Superior temporal gyrus (tissue), 1 donor: ENCODE data around the gene LRMDA.

Source experiments
- DNase-seq: peaks from one replicate; pipeline ENCODE4 v3.0.0-alpha.2; 2016; ENCODE audit errors: extremely low spot score

LRMDA gene

DNA sequence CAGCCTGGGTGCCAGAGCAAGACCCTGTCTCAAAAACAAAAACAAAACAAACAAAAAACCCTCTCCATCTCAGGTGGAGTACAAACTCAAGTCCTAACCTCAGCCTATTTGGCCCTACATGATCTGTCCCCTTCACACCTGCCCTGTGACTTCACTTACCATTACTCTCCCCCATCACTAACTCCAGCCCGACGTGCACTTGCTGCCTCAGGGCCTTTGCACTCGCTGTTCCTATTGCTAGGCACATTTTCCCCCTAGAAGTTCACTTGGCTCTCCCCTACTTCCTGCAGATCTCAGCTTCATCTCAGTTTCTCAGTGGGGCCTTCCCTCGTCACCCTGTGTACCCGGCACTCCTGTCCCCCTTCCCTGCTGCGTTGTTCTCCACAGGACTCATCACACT is 8.5 kb upstream of the LRMDA start:
- DNase-seq = no peak

DNA sequence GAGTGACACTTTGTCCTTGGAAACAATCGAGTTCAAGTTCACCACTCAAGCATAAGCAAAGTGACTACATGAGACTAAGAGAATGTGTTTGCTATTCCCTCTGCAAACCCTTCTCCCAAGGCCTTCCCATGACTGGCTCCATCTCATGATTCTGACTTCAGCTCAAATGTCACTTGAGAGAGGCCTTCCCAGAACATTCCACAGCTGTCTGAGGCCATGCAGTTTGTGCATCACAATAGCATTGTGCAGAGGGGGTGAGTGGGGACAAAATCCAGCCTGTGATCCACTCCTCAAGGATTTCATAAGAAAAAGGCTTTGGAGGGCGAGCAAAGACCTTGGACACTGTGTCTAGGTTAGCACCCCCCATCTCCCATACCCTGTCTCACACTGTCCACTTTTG is 6.9 kb upstream of the LRMDA start:
- DNase-seq = no peak

DNA sequence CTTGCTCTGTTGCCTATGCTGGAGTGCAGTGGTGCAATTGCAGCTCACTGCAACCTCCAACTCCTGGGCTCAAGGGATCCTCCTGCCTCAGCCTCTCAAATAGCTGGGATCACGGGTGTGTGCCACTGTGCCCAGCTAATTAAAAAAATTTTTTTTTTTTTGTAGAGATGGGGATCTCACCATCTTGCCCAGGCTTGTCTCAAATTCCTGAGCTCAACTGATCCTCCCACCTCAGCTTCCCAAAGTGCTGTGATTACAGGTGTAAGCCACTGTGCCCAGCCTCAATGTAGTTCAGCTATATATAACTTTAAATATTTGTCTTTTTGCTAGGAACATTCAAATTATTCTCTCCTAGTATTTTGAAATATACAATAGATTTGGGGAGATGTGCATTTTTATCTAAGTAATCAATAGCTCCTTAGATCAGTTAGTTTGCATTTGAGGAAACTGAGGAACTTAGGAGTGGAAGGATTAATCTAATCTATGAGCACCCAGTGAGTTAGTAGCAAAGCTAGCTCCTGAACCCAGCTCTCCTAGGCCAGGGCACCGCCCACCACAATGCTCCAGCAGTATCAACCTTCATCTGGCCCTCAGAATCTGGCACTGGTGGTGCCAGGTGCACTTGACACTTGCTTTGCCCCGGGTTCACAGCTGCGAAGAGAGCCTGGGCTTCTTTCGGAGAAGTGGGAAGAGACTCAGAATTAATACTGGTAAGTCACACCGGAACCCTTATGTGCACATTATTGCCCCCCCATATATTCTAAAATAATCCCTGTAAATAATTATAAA is 5.9 kb upstream of the LRMDA start:
- DNase-seq = no peak

DNA sequence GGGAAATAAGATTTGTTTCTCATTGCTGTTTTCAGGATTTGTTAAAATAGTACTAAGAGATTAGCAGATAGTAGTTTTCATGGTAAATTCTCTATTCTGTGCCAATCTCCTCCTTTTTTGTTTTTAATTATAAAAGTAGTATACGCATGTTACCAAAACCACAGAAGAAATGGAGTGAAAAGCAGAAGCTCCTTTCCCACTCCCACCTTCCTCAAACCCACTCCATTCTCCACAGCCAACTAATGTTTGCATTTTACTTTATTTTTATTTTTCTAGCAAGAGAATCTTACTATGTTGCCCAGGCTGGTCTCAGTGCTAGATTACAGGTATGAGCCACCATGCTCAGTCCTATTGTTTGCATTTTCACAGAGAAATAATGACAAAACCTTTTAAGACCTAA is 4.5 kb upstream of the LRMDA start:
- no peak for DNase-seq

DNA sequence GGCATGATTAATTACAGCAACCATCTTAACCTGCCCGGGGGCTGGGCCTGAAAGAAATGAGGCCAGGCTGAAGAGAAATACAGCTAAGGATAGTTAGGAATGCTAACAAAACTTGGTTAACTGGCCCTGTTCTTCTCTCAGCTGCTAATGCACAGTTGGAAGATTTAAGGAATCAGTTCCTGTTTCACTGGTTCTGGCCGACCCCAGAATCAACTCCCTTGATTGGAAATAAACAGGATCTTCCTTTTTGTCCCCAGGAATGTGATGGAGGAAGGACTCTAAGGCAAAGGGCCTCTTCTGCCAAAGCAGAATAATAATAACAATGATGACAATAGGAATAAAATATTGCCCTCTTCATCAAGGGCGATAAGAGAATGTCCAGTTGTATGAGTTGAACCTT is 3.5 kb upstream of the LRMDA start:
- no peak for DNase-seq

DNA sequence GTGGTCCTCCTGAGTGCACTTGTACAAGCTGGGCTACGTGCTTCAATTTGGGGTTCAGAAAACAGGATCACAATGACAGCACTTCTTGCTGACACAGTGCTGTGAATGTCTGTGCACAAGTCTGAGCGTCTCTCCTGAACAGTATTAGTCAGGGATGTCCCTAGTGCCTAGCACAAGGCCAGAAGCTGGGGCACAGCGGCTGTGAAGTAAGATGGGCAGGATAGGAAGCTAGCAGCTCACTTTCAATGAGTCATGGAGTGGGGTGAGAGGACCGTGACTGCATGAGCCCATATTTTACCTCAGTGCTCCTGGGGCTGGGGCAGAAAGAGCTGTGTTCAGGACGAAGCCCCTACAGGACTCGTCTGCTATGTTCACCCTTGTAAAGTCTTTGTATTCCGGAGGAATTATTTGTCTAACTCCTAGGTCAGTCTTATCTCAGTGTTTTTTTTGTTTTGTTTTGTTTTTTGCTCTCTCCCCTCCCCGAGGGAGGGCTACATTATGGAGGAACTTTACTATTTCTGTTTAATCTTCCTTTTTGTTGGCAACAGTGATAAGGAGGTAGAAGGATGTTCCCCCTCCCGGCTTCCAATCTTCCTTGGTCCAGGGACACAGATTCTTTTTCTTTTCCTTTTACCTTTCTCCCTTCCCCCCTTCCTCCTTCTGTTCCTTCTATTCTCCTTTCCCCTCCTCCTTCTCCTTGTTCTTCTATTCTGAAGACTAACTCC is 2.8 kb upstream of the LRMDA start:
- no peak for DNase-seq

DNA sequence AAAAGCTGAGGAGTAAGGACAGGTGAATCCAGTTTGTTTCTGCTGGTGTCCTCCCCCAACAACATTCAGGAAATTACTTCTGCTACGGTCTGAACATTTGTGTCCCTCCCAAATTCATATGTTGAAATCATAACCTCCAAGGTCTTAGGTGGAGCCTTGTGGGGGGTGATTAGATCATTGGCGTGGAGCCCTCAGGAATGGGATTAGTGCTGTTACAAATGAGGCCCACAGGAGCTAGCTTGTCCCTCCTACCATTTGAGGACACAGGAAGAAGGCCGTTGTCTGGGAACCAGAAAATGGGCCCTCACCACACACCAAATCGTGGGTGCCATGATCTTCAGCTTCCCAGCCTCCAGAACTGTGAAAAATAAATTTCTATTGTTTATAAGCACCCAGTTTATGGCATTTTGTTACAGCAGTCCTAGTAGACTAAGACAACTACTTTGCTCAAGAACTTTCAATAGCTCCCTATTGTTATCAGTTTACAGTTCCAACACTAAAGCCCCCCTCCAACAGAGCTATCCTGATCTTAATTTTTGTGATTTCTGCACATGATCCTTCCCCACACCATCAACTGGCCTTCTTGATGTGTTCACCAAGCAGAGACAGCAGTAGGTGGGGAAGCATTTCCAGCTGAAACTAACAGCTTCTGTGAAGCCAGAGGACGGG is 2.1 kb upstream of the LRMDA start:
- no peak for DNase-seq

DNA sequence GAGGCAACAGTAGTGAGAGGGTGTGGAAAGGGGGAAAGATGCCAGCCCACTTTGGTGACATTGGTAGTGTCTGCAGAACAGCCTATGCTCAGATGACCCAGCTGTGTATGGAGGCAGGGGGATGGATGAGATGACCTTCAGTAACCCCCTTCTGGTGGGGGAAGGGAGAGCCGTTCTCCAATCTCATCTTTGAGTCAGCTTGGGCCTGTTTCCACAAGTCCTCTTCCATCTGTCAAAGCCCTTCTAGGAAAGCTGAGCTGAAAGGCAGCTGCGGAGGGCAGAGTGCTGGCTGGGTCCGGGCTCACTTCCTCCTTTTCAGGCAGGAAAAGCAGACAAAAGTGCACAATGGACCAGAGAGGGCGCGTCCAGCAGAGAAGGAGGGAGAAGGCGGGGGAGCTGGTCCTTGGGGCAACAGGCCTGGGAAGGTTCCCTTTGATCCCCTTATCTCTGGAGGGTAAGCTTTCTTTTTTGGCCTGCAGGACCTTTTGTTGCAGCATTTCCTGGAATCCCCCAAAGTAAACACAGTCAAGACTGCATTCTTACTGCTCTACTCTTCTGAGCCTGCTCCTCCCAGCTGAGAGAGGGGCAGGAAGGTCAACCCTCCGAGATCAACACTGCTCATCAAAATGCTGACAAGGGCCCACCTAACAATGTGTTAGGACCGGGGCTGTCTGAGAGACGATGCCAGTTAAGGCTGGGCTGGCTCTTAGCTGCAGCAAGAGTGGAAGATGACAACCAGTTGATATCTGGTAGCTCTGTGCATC is 1.2 kb upstream of the LRMDA start:
- no peak for DNase-seq

DNA sequence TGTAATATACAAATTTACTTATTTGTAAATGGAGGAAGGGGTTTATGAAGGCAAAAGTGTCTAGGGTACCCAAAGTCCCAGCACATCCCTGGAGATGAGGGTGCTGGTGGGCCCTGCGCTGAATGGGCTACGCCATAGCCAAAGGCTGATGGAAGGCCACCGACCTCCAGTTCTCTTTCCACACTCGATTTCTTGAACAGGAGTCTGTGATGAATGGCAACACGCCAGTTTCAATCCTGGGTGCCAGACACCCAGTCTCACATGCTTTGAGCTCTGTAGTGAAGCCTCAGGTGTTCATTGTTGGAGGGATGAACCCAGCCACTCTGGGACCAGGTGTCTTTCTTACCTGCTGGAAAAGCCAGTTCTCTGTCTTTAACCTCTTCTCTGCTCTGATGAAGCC is 752 bp downstream of the LRMDA start:
- DNase-seq = no peak

DNA sequence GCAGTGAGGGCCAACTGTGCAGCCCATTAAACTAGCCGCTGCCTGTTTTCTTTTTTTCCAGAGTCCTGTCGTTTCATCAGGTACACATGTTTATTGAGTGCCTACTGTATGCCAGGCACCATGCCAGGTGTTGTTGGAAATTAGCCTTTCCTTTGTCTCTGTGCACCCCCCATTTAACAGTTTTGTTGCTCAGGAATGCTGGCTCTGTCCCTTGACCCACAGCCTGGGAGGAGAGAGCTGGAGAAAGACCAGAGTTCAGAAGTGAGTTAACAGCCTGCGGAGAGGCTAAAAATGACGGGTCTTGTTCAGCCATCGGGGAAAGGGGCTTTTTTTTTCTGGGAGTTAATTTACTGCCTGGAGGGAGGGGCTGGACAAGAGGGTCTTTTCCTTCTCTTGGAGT is 1.3 kb downstream of the LRMDA start:
- no peak for DNase-seq

DNA sequence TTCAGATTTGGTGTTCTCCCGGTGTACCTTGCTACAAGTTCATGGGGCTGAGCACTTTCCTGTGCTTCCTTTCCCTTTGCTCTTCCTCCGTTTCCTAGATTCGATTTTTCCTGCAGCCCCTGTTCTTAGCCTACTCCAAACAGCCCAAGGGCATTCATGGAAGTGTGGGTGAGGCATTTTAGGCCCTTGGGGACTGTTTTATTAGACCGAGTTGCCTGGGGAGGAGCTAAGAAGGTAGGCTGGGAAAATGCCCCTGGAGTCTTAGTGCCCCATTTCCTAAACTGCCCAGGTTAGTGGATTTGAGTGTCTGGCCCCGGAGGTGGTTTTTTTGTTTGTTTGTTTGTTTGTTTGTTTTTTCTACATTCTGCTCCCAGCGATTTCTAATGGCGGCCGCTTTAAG is 1.8 kb downstream of the LRMDA start:
- DNase-seq = no peak

DNA sequence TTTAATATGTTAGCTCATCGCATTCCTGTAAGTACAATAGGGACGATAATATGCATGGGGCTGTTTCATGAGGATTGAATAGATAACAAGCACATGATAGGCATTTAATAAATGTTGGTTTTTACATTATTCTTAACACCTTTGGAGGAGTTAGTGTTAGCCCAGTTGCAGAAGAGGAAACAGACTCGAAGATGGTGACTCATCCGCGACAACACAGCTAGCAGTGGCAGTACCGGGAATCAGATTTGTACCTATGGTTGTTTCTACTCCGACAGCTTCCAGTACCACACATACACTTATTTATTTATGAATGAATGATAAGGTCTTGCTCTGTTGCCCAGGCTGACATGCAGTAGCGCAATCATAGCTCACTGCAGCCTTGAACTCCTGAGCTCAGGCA is 2.9 kb downstream of the LRMDA start:
- DNase-seq = no peak

DNA sequence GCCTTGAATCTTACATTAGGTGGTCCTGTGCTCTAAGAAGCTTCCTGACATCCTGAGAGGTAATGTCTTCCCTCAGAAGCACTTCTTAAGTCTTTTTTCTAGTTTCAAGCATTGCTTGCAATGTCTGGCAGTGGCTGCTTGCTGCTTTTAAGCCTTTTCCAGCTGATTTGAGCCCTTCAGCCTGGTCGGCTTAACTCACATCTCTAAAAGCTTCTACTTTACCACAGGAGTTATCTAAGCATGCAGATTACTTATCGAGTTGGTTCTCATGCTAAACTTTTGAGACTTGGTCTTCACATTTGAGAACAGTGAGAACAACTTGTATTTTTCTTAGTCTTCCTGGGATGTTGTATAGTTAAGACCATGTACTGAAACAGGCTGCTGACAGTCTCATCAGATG is 3.9 kb downstream of the LRMDA start:
- DNase-seq = no peak

DNA sequence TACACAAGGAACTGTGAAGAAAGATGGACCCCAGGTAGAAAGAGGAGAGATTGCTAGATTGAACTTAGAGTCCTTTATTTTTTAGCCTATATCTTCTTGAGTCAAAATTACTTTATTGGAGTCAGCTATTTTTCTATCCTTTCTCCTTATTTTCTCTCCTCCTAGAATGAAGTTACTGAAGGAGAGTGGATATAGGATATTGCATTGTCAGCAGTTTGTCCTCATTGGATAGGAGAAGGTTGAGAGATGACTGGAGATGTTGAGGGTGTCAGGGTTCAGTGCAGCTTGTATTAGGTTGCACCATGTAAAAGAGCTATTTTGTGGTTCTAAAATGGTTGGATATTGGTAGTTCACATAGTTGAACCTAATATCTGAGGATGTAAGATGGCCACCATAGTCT is 5.5 kb downstream of the LRMDA start:
- DNase-seq = no peak

DNA sequence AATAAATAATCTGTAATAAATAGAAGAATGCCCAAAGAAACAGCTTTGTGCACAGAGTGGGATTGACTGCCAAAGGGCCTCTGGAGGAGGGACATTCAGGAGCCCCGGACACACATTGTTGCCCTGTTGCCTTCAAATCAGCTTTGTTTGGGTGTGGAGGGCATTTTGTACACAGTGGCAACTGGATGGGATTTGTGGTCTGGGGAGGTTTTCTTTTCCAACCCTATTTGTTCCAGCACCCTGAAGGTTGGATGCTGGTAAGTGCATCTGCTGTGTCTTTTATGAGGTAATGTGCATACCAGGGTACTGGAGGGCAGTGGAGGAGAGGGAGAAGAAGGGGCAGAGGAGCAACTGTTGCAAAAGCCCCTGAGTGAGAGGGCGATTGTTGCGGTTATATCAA is 6.3 kb downstream of the LRMDA start:
- DNase-seq = no peak

DNA sequence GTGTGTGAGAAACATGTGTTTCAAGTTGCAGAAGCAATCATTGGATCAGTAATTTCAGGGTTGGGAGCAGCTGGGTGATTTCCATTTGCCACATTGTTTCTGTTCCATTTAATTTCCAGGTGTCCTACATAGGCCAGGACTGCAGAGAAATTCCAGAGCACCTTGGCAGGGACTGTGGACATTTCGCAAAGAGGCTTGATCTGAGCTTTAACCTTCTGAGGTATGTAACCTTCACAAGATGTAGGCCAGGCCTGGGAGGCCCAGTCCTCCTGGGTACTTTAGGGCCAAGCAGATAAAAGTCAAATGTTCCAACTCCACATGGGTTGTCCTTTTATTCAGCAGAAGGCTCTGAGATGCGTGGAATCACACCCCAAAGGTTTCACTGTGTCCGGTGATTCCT is 6.9 kb downstream of the LRMDA start:
- DNase-seq = no peak

DNA sequence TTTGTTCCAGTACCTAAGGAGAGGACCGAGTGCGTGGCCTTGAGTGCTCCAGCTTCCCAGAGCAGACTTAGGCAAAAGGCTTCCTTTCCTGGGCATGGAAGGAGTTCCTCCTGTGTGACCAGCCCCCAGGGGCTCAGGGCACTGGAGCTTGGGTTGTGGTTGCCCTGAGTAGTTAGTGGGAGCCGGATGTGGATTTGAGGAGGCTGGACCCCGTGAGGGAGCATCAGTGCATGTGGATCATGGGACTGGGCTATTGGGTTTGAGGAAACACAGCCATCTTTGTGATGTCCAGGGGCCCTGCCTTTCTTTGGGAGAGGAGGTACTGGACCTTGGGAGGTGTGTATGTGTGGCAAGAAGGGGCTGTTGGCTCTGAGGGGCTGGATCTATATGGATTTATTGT is 8.4 kb downstream of the LRMDA start:
- no peak for DNase-seq

DNA sequence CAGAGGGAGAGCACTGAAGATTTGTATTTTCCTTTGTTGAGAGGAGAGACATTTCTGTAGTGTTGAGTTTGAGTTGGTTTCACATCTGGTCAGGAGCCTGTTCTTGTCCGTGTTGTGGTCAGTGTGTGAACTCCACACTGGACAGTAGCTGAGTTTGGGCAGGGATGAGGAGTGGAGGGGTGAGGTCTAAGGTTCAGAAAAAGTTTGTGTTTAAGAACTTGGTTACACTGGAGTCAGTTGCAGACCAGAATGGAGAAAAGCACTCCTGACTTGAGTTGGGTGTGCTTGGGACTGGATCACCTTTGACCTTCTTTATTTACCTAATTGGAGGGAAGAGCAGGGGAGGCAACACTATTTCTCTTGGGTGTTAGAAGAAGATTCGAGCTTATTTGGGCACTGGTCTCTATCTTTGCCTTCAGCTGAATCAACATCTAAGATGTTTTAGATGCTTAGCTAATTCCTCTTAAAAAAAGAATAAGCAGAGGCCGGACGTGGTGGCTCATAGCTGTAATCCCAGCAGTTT is 8.9 kb downstream of the LRMDA start:
- no peak for DNase-seq

DNA sequence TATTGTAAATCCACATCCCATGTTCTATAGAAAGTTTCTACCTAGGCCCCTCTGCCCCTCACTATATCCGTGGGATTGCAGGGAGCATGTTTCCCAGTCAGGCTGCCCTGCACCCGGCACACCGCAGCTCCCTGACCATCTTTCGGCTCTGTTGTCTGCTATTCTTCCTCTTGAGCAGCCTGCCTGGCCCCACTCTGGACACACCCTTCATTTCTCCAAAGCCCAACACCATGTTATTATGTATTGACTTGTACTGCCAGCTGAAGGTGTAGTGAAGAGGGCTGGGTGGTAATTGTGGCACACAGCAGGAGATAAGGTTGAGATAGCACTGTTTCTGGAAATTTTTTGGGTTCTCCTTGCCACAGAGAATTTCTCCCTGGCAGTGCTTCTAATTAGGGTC is 9.8 kb downstream of the LRMDA start:
- no peak for DNase-seq

DNA sequence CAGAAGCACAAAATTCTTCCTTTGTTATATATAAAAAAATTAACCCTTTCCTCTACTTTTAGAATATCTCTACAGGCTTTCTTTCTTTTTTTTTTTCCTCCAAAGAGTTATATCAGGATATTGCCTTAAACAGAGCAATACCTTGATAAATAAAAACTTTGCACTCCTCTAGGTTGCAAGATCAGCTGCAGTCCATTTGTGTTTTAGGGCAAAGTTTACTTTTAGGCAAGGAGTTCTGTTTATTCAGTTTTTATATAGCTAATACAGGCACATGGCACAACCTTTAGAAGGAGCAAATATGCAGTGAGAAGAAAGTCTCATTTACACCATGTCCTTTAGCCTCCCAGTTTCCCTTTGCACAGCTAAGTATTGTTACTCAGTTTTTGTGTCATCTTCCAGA is 10.3 kb downstream of the LRMDA start:
- no peak for DNase-seq

DNA sequence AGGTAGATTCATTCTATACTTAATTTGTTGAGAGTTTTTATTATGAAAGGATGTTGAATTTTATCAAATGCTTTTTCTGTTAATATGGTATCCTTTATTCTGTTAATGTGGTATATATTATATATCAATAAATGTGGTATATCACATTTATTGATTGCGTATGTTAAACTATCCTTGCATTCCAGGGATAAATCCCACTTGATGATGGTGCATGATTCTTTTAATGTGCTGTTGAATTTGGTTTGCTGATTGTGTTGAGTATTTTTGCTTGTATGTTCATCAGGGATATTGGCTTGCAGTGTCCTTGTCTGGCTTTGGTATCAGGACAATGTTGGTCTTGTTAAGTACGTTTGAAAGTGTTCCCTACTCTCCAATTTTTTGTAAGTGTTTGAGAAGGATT is 11.9 kb downstream of the LRMDA start:
- no peak for DNase-seq

DNA sequence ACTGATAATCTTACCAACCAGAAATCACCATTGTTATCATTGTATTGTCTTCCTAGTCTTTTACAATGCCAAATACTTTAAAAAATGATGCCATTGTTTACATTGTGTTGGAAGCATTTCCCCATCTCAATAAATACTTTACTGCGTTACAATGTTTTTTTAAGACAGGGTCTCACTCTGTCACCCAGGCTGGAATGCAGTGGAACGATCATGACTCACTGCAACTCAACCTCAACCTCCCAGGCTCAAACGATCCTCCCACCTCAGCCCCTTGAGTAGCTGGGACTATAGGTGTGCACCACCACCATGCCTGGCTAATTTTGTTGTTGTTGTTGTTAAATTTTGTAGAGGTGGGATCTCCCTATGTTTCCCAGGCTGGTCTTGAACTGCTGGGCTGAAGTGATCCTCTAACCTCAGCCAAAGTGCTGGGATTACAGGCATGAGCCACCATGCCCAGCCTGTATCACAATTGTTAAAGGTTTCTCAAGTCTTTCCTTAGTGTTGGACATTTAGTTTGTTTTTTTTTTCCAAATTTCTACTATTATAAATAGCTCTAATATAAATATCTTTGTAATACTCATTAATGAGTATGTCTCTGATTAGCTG is 13.5 kb downstream of the LRMDA start:
- no peak for DNase-seq
